ENCODE measurements around the gene POLDIP3. TPM values are rescaled to one million over a fixed set of nuclear protein-coding genes. Genes with fewer than 3 reads are reported as not detected.

Gene POLDIP3
- total and polyA plus RNA-seq, 2 donors (not counting 3 experiments of a cell fraction or from before 2014, with no cell fraction given), result 29.3 to 60.4 TPM

GRCh38 chr22:42562684-42563083, 52.0 kb downstream of the POLDIP3 start:
- no peak for FAIRE-seq
- CTCF ChIA-PET, result interaction anchor here (1.2 to 1.9 kb wide), 3 partner anchors 10 to 392 kb away, joined by 3 to 6 read pairs (median 4); no protein-coding TSS in a partner anchor
- BruUV-seq (replicated peaks), result no TSS peak

DNA sequence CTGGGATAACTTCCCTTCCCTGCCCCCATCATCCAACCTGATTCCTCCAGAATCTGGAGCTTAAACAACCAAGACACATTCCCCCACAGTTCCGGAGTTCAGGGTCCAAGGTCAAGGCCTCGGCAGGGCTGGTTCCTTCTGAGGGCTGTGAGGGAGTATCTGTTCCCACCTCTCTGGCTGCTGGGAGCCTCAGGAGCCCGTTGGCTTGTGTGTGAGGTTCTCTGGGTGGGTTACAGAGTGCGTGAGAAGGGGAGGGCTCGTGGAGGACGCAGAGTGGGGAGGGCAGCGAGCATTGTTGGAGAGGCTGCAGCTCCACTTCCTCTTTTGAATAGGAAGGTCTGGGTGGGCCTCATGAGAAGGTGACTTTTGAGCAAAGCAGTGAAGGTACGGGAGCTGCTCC, 52.4 kb downstream of the POLDIP3 start:
- Histone ChIP-seq H3K4me3 (replicated peaks in 1 of 3; ENCODE audit: insufficient read depth in 1 of 3, low read depth in 1 of 3, low read length in 3 of 3) (no peak overlapping the region), H3K9ac (replicated peaks; ENCODE audit: extremely low read depth, insufficient read depth, low read length) (no peak overlapping the region), H3K27me3 (ENCODE audit: control insufficient read depth in 2 of 2, insufficient read depth in 2 of 2, low read length in 2 of 2) (no peaks in the 10 kb centered on the region), H3K79me2 (ENCODE audit: control insufficient read depth, insufficient read depth, low read length) (no peaks in the 10 kb centered on the region), H3K27ac (ENCODE audit: insufficient read depth, low read depth, low read length) (no peak overlapping the region), H4K20me1 (replicated peaks; ENCODE audit: control insufficient read depth, extremely low read depth, insufficient read depth, low read length) (no peaks in the 10 kb centered on the region), H2AFZ (ENCODE audit: low read depth, low read length) (no peak overlapping the region), H3K4me2 (ENCODE audit: insufficient read depth, low read length) (no peak overlapping the region), H3K9me3 (replicated peaks; ENCODE audit: control insufficient read depth, insufficient read depth, low read length) (no peaks in the 10 kb centered on the region), H3K9me1 (replicated peaks; ENCODE audit: control insufficient read depth, extremely low read depth, insufficient read depth, low read length) (no peaks in the 10 kb centered on the region), H3K4me1 (ENCODE audit: control insufficient read depth, extremely low read depth, insufficient read depth, low read length) (no peaks in the 10 kb centered on the region), H3K36me3 (ENCODE audit: control insufficient read depth in 2 of 2, extremely low read depth in 1 of 2, insufficient read depth in 2 of 2, low read length in 2 of 2) (no peaks in the 10 kb centered on the region)
- FAIRE-seq (peak; percentile 15), DNase-seq (ENCODE audit: low read depth, low spot score) (no peak)
- dilution Hi-C loops (cut with MboI; ENCODE audit: extremely low pct_ligation_motif_present, low sequenced_read_pairs) (no loop called here), intact Hi-C loops (cut with micrococcal nuclease) (no loop called here)
- no TSS peak for BruUV-seq (replicated peaks)
- CTCF ChIA-PET, result interaction anchor here (1.2 to 2.7 kb wide), 4 partner anchors 10 to 391 kb away, joined by 3 to 10 read pairs (median 5); no protein-coding TSS in a partner anchor
- TF ChIP-seq POLR2A (IDR thresholded peaks at IDR 0.05; ENCODE audit: low read depth, low read length), result no peak
- TF ChIP-seq FOS (IDR thresholded peaks at IDR 0.05; ENCODE audit: borderline replicate concordance, insufficient read depth, low read length), result no peak
- TF ChIP-seq, protein P1, sequence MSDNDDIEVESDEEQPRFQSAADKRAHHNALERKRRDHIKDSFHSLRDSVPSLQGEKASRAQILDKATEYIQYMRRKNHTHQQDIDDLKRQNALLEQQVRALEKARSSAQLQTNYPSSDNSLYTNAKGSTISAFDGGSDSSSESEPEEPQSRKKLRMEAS (IDR thresholded peaks at IDR 0.05; ENCODE audit: insufficient read depth, insufficient read length), result no peak
- no peak for TF ChIP-seq EZH2 (IDR thresholded peaks at IDR 0.05; ENCODE audit: borderline replicate concordance, low read depth, low read length, severe bottlenecking)
- POLR2A ChIA-PET, result interaction anchor here (1.2 kb wide), 1 partner anchor 53 kb away, joined by 3 read pairs; no protein-coding TSS in a partner anchor

More at GRCh38 chr22:42562684-42563083, 52.0 kb downstream of the POLDIP3 start:
- H3K27me3 ChIP-seq (ENCODE audit: control insufficient read depth in 2 of 2, insufficient read depth in 2 of 2, low read length in 2 of 2), result no peaks in the 10 kb centered on the region
- TF ChIP-seq POLR2AphosphoS5 (IDR thresholded peaks at IDR 0.05; ENCODE audit: insufficient read depth, low read depth, low read length) (no peak), EZH2 (IDR thresholded peaks at IDR 0.05; ENCODE audit: borderline replicate concordance, low read depth, low read length, severe bottlenecking) (no peak), GATA2 (IDR thresholded peaks at IDR 0.05; ENCODE audit: insufficient read depth, insufficient read length, low read depth, low read length) (no peak), POLR2A (IDR thresholded peaks at IDR 0.05; ENCODE audit: low read depth, low read length) (no peak)
- POLR2A ChIA-PET, result interaction anchor here (1.2 kb wide), 1 partner anchor 53 kb away, joined by 3 read pairs; no protein-coding TSS in a partner anchor
- H3K9me3 ChIP-seq (replicated peaks; ENCODE audit: control insufficient read depth, insufficient read depth, low read length), result no peaks in the 10 kb centered on the region
- intact Hi-C loops (cut with micrococcal nuclease), result no loop called here
- no peaks in the 10 kb centered on the region for H3K4me1 ChIP-seq (ENCODE audit: control insufficient read depth, extremely low read depth, insufficient read depth, low read length)
- DNase-seq (ENCODE audit: low read depth, low spot score), result no peak
- no peak overlapping the region for H3K4me2 ChIP-seq (ENCODE audit: insufficient read depth, low read length)
- dilution Hi-C loops (cut with MboI; ENCODE audit: extremely low pct_ligation_motif_present, low sequenced_read_pairs), result no loop called here
- no peak overlapping the region for H3K4me3 ChIP-seq (replicated peaks in 1 of 3; ENCODE audit: insufficient read depth in 1 of 3, low read depth in 1 of 3, low read length in 3 of 3)
- H2AFZ ChIP-seq (ENCODE audit: low read depth, low read length), result no peak overlapping the region
- no peaks in the 10 kb centered on the region for H3K9me1 ChIP-seq (replicated peaks; ENCODE audit: control insufficient read depth, extremely low read depth, insufficient read depth, low read length)
- H3K9ac ChIP-seq (replicated peaks; ENCODE audit: extremely low read depth, insufficient read depth, low read length), result no peak overlapping the region
- H3K27ac ChIP-seq (ENCODE audit: insufficient read depth, low read depth, low read length), result no peak overlapping the region
- H3K79me2 ChIP-seq (ENCODE audit: control insufficient read depth, insufficient read depth, low read length), result no peaks in the 10 kb centered on the region
- H4K20me1 ChIP-seq (replicated peaks; ENCODE audit: control insufficient read depth, extremely low read depth, insufficient read depth, low read length), result no peaks in the 10 kb centered on the region
- H3K36me3 ChIP-seq (ENCODE audit: control insufficient read depth in 2 of 2, extremely low read depth in 1 of 2, insufficient read depth in 2 of 2, low read length in 2 of 2), result no peaks in the 10 kb centered on the region
